GM12878 (cell line): ENCODE measurements around the gene NR2F2. TPM values are rescaled to one million over a fixed set of nuclear protein-coding genes. Genes with fewer than 3 reads are reported as not detected.

ENCODE experiments used
- EP300 ChIP-seq, 2 experiments: fragments of 150-350 bp in 1 of 2; IDR thresholded peaks; 2 replicates each; pipeline ENCODE4 v1.6.1; 2011 to 2012; ENCODE audit warnings: low read depth in 2 of 2, low read length in 2 of 2, borderline replicate concordance in 1 of 2, improper control_type of control experiment in 1 of 2, inconsistent platforms in 1 of 2; ENCODE audit not compliant: control insufficient read depth in 1 of 2
- MYC ChIP-seq: IDR thresholded peaks from 2 replicates; pipeline ENCODE4 v1.6.1; 2011; ENCODE audit warnings: mild to moderate bottlenecking, low read length, moderate library complexity, inconsistent platforms; ENCODE audit not compliant: insufficient read depth, insufficient replicate concordance, insufficient read length, severe bottlenecking
- POU2F2 ChIP-seq: IDR thresholded peaks from 3 replicates; pipeline ENCODE4 v1.6.1; 2011; ENCODE audit warnings: low read depth, mild to moderate bottlenecking, low read length, borderline replicate concordance
- ZNF207 ChIP-seq: fragments of 450-650 bp; IDR thresholded peaks from 2 replicates; pipeline ENCODE4 v1.6.1; 2014; ENCODE audit warnings: antibody characterized with exemption, mild to moderate bottlenecking, borderline replicate concordance
- polyA plus RNA-seq, 11 experiments: library from polyadenylated mRNA; depleted of rRNA in 4 of 11; unstranded in 6 of 11; stranded (reverse) in 5 of 11; fragments of >200 nt; fragmentation: Nextera tagmentation in 4 of 11; fragmentation: Illumina TruSeq in 1 of 11; extraction: Ambion mirVana in 4 of 11; extraction: Trizol in 1 of 11; gene quantifications; 1 replicate in 1 of 11; 2 replicates in 10 of 11; pipeline versions ENCODE4 v1.2.1 to v1.2.3, GENCODE V29; 2011 to 2016; ENCODE audit warnings: inconsistent platforms in 2 of 11, missing spikeins in 2 of 11, low read depth in 1 of 11
- total RNA-seq, 4 experiments: library from RNA; depleted of rRNA in 3 of 4; stranded (reverse); fragments of >200 nt in 3 of 4; fragmentation: Illumina TruSeq in 1 of 4; extraction: Trizol in 1 of 4; gene quantifications; 2 replicates each; pipeline versions ENCODE4 v1.2.1 to v1.2.3, GENCODE V29; 2013 to 2021
- TF ChIP-seq, protein P1 (sequence below): IDR thresholded peaks from 2 replicates; pipeline ENCODE4 v1.6.1; 2012; ENCODE audit warnings: improper control_type of control experiment, low read depth, low read length; ENCODE audit not compliant: insufficient replicate concordance
- TF ChIP-seq, protein P2 (sequence below): fragments of 450-650 bp; IDR thresholded peaks from 2 replicates; pipeline ENCODE4 v1.6.1; 2017; ENCODE audit warnings: antibody characterized with exemption, mild to moderate bottlenecking, moderate library complexity
- TF ChIP-seq, protein P3 (sequence below): IDR thresholded peaks from 2 replicates; pipeline ENCODE4 v1.6.1; 2012; ENCODE audit warnings: low read depth, low read length, improper control_type of control experiment
- TF ChIP-seq, protein P4 (sequence below): fragments of 450-650 bp; IDR thresholded peaks from 2 replicates; pipeline ENCODE4 v1.6.1; 2014; ENCODE audit warnings: mild to moderate bottlenecking
- TF ChIP-seq, protein P5 (sequence below): fragments of 150-350 bp; IDR thresholded peaks from 2 replicates; pipeline ENCODE4 v1.6.1; 2014; ENCODE audit warnings: mild to moderate bottlenecking, low read depth, low read length
- TF ChIP-seq, protein P6 (sequence below): IDR thresholded peaks from 2 replicates; pipeline ENCODE4 v1.6.1; 2011; ENCODE audit warnings: low read depth, mild to moderate bottlenecking, low read length, moderate library complexity, borderline replicate concordance; ENCODE audit errors: extremely low read depth

Gene NR2F2
- total and polyA plus RNA-seq, 10 of the 15 experiments (the other 5 are each of a cell fraction or from before 2014, with no cell fraction given) = 1.1 to 10.1 (median 3.2) TPM

DNA sequence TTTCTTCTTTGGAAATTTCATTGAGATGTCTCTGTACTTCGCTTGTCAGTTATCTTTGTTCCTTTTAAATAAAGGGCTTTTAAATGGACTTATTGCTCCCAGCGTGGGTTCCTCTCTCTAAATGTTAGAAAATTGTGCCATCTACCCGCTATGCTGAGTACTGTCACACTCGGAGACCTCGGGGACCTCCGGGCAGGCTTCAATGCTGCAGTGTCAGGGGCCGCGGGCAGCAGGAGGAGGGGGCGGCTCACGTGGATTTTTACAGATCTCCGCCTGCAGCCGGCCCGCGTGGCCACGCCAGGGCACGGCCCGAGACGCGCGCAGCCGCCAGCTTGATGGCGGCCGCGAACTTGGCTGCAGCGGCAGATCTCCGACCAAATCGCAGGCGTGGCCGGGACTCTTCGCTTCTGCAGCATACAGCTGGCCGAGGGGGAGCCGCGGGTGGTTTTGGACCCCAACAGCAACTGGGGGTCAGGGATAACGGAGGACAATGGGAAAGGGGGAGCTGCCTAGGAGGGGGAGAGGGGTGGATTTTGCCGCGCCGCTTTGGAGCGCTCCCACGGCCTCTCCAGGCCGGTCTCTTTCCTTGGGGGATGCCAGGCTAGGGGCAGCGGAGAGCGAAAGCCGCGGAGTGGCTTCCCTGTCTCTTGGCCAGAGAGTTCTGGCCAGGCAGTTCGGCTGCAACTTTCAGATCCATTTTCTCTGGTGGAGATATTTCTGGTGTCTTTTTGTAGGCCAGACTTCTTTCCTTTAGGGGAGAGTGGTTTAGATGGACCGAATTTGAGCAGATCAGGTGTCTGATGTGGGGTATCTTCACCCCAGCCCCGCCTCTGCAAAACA is 15.3 kb downstream of the NR2F2 start (continued):
- TF ChIP-seq, protein P1, sequence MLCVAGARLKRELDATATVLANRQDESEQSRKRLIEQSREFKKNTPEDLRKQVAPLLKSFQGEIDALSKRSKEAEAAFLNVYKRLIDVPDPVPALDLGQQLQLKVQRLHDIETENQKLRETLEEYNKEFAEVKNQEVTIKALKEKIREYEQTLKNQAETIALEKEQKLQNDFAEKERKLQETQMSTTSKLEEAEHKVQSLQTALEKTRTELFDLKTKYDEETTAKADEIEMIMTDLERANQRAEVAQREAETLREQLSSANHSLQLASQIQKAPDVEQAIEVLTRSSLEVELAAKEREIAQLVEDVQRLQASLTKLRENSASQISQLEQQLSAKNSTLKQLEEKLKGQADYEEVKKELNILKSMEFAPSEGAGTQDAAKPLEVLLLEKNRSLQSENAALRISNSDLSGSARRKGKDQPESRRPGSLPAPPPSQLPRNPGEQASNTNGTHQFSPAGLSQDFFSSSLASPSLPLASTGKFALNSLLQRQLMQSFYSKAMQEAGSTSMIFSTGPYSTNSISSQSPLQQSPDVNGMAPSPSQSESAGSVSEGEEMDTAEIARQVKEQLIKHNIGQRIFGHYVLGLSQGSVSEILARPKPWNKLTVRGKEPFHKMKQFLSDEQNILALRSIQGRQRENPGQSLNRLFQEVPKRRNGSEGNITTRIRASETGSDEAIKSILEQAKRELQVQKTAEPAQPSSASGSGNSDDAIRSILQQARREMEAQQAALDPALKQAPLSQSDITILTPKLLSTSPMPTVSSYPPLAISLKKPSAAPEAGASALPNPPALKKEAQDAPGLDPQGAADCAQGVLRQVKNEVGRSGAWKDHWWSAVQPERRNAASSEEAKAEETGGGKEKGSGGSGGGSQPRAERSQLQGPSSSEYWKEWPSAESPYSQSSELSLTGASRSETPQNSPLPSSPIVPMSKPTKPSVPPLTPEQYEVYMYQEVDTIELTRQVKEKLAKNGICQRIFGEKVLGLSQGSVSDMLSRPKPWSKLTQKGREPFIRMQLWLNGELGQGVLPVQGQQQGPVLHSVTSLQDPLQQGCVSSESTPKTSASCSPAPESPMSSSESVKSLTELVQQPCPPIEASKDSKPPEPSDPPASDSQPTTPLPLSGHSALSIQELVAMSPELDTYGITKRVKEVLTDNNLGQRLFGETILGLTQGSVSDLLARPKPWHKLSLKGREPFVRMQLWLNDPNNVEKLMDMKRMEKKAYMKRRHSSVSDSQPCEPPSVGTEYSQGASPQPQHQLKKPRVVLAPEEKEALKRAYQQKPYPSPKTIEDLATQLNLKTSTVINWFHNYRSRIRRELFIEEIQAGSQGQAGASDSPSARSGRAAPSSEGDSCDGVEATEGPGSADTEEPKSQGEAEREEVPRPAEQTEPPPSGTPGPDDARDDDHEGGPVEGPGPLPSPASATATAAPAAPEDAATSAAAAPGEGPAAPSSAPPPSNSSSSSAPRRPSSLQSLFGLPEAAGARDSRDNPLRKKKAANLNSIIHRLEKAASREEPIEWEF = no peak
- TF ChIP-seq, protein P2, sequence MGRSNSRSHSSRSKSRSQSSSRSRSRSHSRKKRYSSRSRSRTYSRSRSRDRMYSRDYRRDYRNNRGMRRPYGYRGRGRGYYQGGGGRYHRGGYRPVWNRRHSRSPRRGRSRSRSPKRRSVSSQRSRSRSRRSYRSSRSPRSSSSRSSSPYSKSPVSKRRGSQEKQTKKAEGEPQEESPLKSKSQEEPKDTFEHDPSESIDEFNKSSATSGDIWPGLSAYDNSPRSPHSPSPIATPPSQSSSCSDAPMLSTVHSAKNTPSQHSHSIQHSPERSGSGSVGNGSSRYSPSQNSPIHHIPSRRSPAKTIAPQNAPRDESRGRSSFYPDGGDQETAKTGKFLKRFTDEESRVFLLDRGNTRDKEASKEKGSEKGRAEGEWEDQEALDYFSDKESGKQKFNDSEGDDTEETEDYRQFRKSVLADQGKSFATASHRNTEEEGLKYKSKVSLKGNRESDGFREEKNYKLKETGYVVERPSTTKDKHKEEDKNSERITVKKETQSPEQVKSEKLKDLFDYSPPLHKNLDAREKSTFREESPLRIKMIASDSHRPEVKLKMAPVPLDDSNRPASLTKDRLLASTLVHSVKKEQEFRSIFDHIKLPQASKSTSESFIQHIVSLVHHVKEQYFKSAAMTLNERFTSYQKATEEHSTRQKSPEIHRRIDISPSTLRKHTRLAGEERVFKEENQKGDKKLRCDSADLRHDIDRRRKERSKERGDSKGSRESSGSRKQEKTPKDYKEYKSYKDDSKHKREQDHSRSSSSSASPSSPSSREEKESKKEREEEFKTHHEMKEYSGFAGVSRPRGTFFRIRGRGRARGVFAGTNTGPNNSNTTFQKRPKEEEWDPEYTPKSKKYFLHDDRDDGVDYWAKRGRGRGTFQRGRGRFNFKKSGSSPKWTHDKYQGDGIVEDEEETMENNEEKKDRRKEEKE = no peak
- no peak for TF ChIP-seq POU2F2
- peak in 1 of 2 experiments; percentile 7; a peak in 1 of 4 replicates for TF ChIP-seq EP300 (IDR thresholded peaks at IDR 0.05; ENCODE audit: borderline replicate concordance in 1 of 2, control insufficient read depth in 1 of 2, low read depth in 2 of 2, low read length in 2 of 2)
- TF ChIP-seq, protein P3, sequence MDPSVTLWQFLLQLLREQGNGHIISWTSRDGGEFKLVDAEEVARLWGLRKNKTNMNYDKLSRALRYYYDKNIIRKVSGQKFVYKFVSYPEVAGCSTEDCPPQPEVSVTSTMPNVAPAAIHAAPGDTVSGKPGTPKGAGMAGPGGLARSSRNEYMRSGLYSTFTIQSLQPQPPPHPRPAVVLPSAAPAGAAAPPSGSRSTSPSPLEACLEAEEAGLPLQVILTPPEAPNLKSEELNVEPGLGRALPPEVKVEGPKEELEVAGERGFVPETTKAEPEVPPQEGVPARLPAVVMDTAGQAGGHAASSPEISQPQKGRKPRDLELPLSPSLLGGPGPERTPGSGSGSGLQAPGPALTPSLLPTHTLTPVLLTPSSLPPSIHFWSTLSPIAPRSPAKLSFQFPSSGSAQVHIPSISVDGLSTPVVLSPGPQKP = no peak
- TF ChIP-seq, protein P4, sequence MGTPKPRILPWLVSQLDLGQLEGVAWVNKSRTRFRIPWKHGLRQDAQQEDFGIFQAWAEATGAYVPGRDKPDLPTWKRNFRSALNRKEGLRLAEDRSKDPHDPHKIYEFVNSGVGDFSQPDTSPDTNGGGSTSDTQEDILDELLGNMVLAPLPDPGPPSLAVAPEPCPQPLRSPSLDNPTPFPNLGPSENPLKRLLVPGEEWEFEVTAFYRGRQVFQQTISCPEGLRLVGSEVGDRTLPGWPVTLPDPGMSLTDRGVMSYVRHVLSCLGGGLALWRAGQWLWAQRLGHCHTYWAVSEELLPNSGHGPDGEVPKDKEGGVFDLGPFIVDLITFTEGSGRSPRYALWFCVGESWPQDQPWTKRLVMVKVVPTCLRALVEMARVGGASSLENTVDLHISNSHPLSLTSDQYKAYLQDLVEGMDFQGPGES = no peak
- no peak for TF ChIP-seq MYC
- TF ChIP-seq ZNF207 = no peak
- TF ChIP-seq, protein P5, sequence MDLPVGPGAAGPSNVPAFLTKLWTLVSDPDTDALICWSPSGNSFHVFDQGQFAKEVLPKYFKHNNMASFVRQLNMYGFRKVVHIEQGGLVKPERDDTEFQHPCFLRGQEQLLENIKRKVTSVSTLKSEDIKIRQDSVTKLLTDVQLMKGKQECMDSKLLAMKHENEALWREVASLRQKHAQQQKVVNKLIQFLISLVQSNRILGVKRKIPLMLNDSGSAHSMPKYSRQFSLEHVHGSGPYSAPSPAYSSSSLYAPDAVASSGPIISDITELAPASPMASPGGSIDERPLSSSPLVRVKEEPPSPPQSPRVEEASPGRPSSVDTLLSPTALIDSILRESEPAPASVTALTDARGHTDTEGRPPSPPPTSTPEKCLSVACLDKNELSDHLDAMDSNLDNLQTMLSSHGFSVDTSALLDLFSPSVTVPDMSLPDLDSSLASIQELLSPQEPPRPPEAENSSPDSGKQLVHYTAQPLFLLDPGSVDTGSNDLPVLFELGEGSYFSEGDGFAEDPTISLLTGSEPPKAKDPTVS = no peak
- TF ChIP-seq, protein P6, sequence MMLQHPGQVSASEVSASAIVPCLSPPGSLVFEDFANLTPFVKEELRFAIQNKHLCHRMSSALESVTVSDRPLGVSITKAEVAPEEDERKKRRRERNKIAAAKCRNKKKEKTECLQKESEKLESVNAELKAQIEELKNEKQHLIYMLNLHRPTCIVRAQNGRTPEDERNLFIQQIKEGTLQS = no peak
